K562 (cell line): ENCODE measurements around the gene NRXN3. TPM values are rescaled to one million over a fixed set of nuclear protein-coding genes. Genes with fewer than 3 reads are reported as not detected.

Source experiments
- ATAC-seq: fragments of 200-7000 bp; cut with Tn5 transposase; 3 replicates; pipeline ENCODE4 v1.9.1; 2020; ENCODE audit warnings: moderate library complexity
- BruUV-seq: library from RNA; stranded (reverse); fragments of 400-500 nt; replicated peaks from 2 replicates; lab custom pipeline; 2021; lab: Mats Ljungman, UMichigan
- CTCF ChIA-PET: fragments of 300-600 bp; formaldehyde crosslinking; extraction: SDS; loops from one replicate; lab custom pipeline; 2021; ENCODE audit warnings: low intra/inter-chr PET ratio; lab: Yijun Ruan, JAX
- POLR2A ChIA-PET: fragments of 300-600, 350-650 bp; sonication (Branson Sonifier 250); formaldehyde crosslinking; extraction: SDS; loops from one replicate; lab custom pipeline; 2021; ENCODE audit warnings: antibody characterized with exemption, inconsistent platforms; lab: Yijun Ruan, JAX
- DNase-seq, 4 experiments: peaks; one replicate each; pipeline versions ENCODE4 v3.0.0 to v3.0.0-alpha.2; 2011 to 2018; ENCODE audit warnings: low spot score in 3 of 4, mixed read lengths in 3 of 4; ENCODE audit errors: extremely low read depth in 1 of 4
- FAIRE-seq: peaks from 2 replicates; lab custom pipeline; 2011; peaks lifted over from hg19 to GRCh38; lab: Jason Lieb, UNC
- H2AFZ ChIP-seq: 2 replicates; pipeline ENCODE4 v1.6.0; 2011; ENCODE audit warnings: low read depth, low read length, control low read depth, inconsistent platforms
- H3K27ac ChIP-seq: fragments of 200-600 bp; 3 replicates; pipeline ENCODE4 v1.8.0; 2011; ENCODE audit warnings: low read depth, mild to moderate bottlenecking, control low read depth, inconsistent platforms, low read length, moderate library complexity, mixed read lengths; ENCODE audit errors: extremely low read depth
- H3K27me3 ChIP-seq, 2 experiments: fragments of 300-600 bp in 1 of 2; 2 replicates in 1 of 2; 3 replicates in 1 of 2; pipeline versions ENCODE4 v1.6.0 to v1.8.0; 2011; ENCODE audit warnings: inconsistent platforms in 2 of 2, low read length in 2 of 2, mild to moderate bottlenecking in 1 of 2, mixed read lengths in 1 of 2, moderate library complexity in 1 of 2; ENCODE audit not compliant: control insufficient read depth in 2 of 2, insufficient read depth in 2 of 2
- H3K36me3 ChIP-seq: fragments of 300-600 bp; 3 replicates; pipeline ENCODE4 v1.8.0; 2011; ENCODE audit warnings: mild to moderate bottlenecking, low read length, inconsistent platforms; ENCODE audit not compliant: control insufficient read depth, insufficient read depth
- H3K4me1 ChIP-seq, 2 experiments: fragments of 200-600 bp in 1 of 2; replicated peaks in 1 of 2; 2 replicates in 1 of 2; 3 replicates in 1 of 2; pipeline versions ENCODE4 v1.5.1 to v1.8.0; 2011; ENCODE audit warnings: inconsistent platforms in 2 of 2, low read length in 2 of 2, mild to moderate bottlenecking in 1 of 2, mixed read lengths in 1 of 2, moderate library complexity in 1 of 2; ENCODE audit not compliant: control insufficient read depth in 2 of 2, insufficient read depth in 2 of 2
- H3K4me2 ChIP-seq: 2 replicates; pipeline ENCODE4 v1.6.1; 2011; ENCODE audit warnings: low read length, control low read depth, inconsistent platforms, mixed read lengths; ENCODE audit not compliant: insufficient read depth
- H3K4me3 ChIP-seq: fragments of 200-600 bp; sonication (generic), shearing (Covaris generic); 2 replicates; pipeline ENCODE4 v1.5.1; 2016; ENCODE audit warnings: control low read depth, inconsistent platforms
- H3K79me2 ChIP-seq: fragments of 200-600 bp; 3 replicates; pipeline ENCODE4 v1.8.0; 2011; ENCODE audit warnings: low read length, inconsistent platforms; ENCODE audit not compliant: control insufficient read depth, insufficient read depth
- H3K9ac ChIP-seq, 2 experiments: 2 replicates each; pipeline versions ENCODE4 v1.6.0 to v1.6.1; 2011; ENCODE audit warnings: low read depth in 2 of 2, low read length in 2 of 2, control low read depth in 1 of 2, inconsistent platforms in 1 of 2, mild to moderate bottlenecking in 1 of 2, mixed read lengths in 1 of 2; ENCODE audit not compliant: insufficient read depth in 1 of 2
- H3K9me1 ChIP-seq: one replicate; pipeline ENCODE4 v1.6.0; 2011; ENCODE audit warnings: inconsistent platforms, mild to moderate bottlenecking, low read length, moderate library complexity; ENCODE audit not compliant: control insufficient read depth, insufficient read depth
- H3K9me3 ChIP-seq: replicated peaks from 2 replicates; pipeline ENCODE4 v1.5.1; 2011; ENCODE audit warnings: low read depth, low read length, inconsistent platforms; ENCODE audit not compliant: control insufficient read depth, insufficient read depth
- H4K20me1 ChIP-seq: replicated peaks from 2 replicates; pipeline ENCODE4 v1.6.1; 2011; ENCODE audit warnings: low read length, inconsistent platforms, mixed read lengths; ENCODE audit not compliant: control insufficient read depth, insufficient read depth
- HNRNPLL ChIP-seq: fragments of 200-400 bp; formaldehyde crosslinking; IDR thresholded peaks from 2 replicates; pipeline ENCODE4 v1.6.1; 2017; ENCODE audit warnings: low read length, low read depth, mild to moderate bottlenecking; ENCODE audit not compliant: poor library complexity, severe bottlenecking
- KHSRP ChIP-seq: fragments of 450-650 bp; IDR thresholded peaks from 2 replicates; pipeline ENCODE4 v1.6.1; 2017
- RAD51 ChIP-seq: fragments of 450-650 bp; IDR thresholded peaks from 2 replicates; pipeline ENCODE4 v1.7.1; 2016; ENCODE audit warnings: low read depth, mild to moderate bottlenecking, borderline replicate concordance
- SRF ChIP-seq, 2 experiments: fragments of 250-450, 450-650 bp in 1 of 2; sonication (Bioruptor Pico) in 1 of 2; sonication (generic) in 1 of 2; formaldehyde crosslinking; IDR thresholded peaks; 2 replicates each; pipeline versions ENCODE4 v1.5.0 to v1.5.1; 2020 to 2022; ENCODE audit warnings: mild to moderate bottlenecking in 1 of 2, missing genetic modification reagents in 1 of 2
- STAG1 ChIP-seq: sonication (generic); formaldehyde crosslinking; IDR thresholded peaks from 2 replicates; pipeline ENCODE4 v1.5.0; 2020; ENCODE audit warnings: missing genetic modification reagents, borderline replicate concordance
- THRAP3 ChIP-seq: fragments of 450-650 bp; IDR thresholded peaks from 2 replicates; pipeline ENCODE4 v1.6.1; 2016; ENCODE audit warnings: mild to moderate bottlenecking, inconsistent platforms, borderline replicate concordance
- WGBS: fragments of 100-300 bp; shearing (Covaris generic); methylation state at CpG from one replicate; pipeline ENCODE4 v1.1.6; 2016; ENCODE audit warnings: low coverage, mixed read lengths; ENCODE audit not compliant: insufficient coverage; ENCODE audit errors: missing lambda C conversion rate; 5-methylcytosine and 5-hydroxymethylcytosine counted together
- in situ Hi-C: fragments of 300-500 bp; cut with MboI; formaldehyde crosslinking; loops from 4 replicates; pipeline ENCODE4 v1.15.0; 2018; ENCODE audit warnings: inconsistent platforms, mixed read lengths
- intact Hi-C: fragments of 100-400 bp; cut with micrococcal nuclease; formaldehyde crosslinking; loops from 2 replicates; pipeline ENCODE4 v1.14.2; 2022
- polyA plus RNA-seq, 8 experiments: library from polyadenylated mRNA; depleted of rRNA in 4 of 8; stranded (reverse) in 5 of 8; unstranded in 3 of 8; fragments of >200 nt; fragmentation: Nextera tagmentation in 2 of 8; fragmentation: Illumina TruSeq in 1 of 8; extraction: Ambion mirVana in 2 of 8; extraction: Trizol in 1 of 8; gene quantifications; 2 replicates each; pipeline versions ENCODE4 v1.2.1 to v1.2.3, GENCODE V29; 2011 to 2014; ENCODE audit warnings: inconsistent platforms in 1 of 8, missing spikeins in 1 of 8
- total RNA-seq, 7 experiments: library from RNA; depleted of rRNA in 6 of 7; stranded (reverse); fragments of >200 nt in 6 of 7; fragmentation: Illumina TruSeq in 2 of 7; extraction: Trizol in 2 of 7; gene quantifications; 2 replicates each; pipeline versions ENCODE4 v1.2.1 to v1.2.3, GENCODE V29; 2011 to 2021; ENCODE audit warnings: low replicate concordance in 1 of 7
- TF ChIP-seq, protein P1 (sequence below): fragments of 450-650 bp; IDR thresholded peaks from 2 replicates; pipeline ENCODE4 v1.6.1; 2016; ENCODE audit warnings: low read depth, mild to moderate bottlenecking, moderate library complexity
- TF ChIP-seq, protein P2 (sequence below): fragments of 200-600 bp; sonication (generic); IDR thresholded peaks from one replicate; pipeline ENCODE4 v1.6.1; 2012; ENCODE audit warnings: mild to moderate bottlenecking, low read depth, low read length, inconsistent platforms
- TF ChIP-seq, protein P3 (sequence below): fragments of 250-450 bp; sonication (Bioruptor Pico); IDR thresholded peaks from 2 replicates; pipeline ENCODE4 v1.8.0; 2022; ENCODE audit warnings: moderate library complexity, mild to moderate bottlenecking, inconsistent platforms

NRXN3 gene
- total and polyA plus RNA-seq, 9 of the 15 experiments (the other 6 are each of a cell fraction or from before 2014, with no cell fraction given): 0.09 TPM; not detected in 8

DNA sequence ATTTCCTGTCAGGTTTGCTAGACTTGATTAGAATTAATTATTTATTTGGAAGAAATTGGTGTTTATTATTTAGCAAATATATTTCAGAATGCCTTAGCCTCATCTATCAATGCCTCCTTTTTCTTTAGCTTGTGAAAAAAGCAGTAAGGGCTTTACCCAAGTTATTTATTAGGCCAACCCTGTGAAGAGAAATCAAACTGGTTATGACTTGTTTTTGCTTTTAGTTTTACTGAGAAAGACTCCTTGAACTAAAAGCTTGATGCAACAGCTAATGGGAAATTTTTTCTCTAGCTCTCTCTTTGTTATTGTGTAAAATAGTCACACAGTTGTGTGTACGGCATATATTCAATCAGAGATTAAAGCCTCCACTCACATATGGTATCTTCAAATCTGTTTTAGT, 1734.3 kb downstream of the NRXN3 start:
- Histone ChIP-seq H3K36me3 (no peaks in the 10 kb centered on the region), H3K9me1 (no peaks in the 10 kb centered on the region), H2AFZ (no peak overlapping the region), H3K4me2 (no peak overlapping the region), H3K27ac (no peak overlapping the region), H3K27me3 (no peaks in the 10 kb centered on the region), H3K79me2 (no peaks in the 10 kb centered on the region), H3K9ac (no peak overlapping the region), H3K9me3 (no peaks in the 10 kb centered on the region), H3K4me3 (no peak overlapping the region), H4K20me1 (no peaks in the 10 kb centered on the region), H3K4me1 (no peaks in the 10 kb centered on the region)
- ATAC-seq: no peak
- in situ Hi-C loops (no loop called here), intact Hi-C loops (no loop called here)
- POLR2A ChIA-PET: no interaction called here
- WGBS: 0% methylated on average over 1 of the region's 1 CpG
- BruUV-seq: no TSS peak
- no peak for DNase-seq
- TF ChIP-seq STAG1 (CRISPR knock-in tag) (no peak), KHSRP (no peak), RAD51 (no peak), SRF (CRISPR knock-in tag; IDR thresholded peaks at IDR 0.05) (no peak), HNRNPLL (no peak), THRAP3 (no peak)
- TF ChIP-seq, protein P1, sequence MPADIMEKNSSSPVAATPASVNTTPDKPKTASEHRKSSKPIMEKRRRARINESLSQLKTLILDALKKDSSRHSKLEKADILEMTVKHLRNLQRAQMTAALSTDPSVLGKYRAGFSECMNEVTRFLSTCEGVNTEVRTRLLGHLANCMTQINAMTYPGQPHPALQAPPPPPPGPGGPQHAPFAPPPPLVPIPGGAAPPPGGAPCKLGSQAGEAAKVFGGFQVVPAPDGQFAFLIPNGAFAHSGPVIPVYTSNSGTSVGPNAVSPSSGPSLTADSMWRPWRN: no peak
- TF ChIP-seq, protein P2, sequence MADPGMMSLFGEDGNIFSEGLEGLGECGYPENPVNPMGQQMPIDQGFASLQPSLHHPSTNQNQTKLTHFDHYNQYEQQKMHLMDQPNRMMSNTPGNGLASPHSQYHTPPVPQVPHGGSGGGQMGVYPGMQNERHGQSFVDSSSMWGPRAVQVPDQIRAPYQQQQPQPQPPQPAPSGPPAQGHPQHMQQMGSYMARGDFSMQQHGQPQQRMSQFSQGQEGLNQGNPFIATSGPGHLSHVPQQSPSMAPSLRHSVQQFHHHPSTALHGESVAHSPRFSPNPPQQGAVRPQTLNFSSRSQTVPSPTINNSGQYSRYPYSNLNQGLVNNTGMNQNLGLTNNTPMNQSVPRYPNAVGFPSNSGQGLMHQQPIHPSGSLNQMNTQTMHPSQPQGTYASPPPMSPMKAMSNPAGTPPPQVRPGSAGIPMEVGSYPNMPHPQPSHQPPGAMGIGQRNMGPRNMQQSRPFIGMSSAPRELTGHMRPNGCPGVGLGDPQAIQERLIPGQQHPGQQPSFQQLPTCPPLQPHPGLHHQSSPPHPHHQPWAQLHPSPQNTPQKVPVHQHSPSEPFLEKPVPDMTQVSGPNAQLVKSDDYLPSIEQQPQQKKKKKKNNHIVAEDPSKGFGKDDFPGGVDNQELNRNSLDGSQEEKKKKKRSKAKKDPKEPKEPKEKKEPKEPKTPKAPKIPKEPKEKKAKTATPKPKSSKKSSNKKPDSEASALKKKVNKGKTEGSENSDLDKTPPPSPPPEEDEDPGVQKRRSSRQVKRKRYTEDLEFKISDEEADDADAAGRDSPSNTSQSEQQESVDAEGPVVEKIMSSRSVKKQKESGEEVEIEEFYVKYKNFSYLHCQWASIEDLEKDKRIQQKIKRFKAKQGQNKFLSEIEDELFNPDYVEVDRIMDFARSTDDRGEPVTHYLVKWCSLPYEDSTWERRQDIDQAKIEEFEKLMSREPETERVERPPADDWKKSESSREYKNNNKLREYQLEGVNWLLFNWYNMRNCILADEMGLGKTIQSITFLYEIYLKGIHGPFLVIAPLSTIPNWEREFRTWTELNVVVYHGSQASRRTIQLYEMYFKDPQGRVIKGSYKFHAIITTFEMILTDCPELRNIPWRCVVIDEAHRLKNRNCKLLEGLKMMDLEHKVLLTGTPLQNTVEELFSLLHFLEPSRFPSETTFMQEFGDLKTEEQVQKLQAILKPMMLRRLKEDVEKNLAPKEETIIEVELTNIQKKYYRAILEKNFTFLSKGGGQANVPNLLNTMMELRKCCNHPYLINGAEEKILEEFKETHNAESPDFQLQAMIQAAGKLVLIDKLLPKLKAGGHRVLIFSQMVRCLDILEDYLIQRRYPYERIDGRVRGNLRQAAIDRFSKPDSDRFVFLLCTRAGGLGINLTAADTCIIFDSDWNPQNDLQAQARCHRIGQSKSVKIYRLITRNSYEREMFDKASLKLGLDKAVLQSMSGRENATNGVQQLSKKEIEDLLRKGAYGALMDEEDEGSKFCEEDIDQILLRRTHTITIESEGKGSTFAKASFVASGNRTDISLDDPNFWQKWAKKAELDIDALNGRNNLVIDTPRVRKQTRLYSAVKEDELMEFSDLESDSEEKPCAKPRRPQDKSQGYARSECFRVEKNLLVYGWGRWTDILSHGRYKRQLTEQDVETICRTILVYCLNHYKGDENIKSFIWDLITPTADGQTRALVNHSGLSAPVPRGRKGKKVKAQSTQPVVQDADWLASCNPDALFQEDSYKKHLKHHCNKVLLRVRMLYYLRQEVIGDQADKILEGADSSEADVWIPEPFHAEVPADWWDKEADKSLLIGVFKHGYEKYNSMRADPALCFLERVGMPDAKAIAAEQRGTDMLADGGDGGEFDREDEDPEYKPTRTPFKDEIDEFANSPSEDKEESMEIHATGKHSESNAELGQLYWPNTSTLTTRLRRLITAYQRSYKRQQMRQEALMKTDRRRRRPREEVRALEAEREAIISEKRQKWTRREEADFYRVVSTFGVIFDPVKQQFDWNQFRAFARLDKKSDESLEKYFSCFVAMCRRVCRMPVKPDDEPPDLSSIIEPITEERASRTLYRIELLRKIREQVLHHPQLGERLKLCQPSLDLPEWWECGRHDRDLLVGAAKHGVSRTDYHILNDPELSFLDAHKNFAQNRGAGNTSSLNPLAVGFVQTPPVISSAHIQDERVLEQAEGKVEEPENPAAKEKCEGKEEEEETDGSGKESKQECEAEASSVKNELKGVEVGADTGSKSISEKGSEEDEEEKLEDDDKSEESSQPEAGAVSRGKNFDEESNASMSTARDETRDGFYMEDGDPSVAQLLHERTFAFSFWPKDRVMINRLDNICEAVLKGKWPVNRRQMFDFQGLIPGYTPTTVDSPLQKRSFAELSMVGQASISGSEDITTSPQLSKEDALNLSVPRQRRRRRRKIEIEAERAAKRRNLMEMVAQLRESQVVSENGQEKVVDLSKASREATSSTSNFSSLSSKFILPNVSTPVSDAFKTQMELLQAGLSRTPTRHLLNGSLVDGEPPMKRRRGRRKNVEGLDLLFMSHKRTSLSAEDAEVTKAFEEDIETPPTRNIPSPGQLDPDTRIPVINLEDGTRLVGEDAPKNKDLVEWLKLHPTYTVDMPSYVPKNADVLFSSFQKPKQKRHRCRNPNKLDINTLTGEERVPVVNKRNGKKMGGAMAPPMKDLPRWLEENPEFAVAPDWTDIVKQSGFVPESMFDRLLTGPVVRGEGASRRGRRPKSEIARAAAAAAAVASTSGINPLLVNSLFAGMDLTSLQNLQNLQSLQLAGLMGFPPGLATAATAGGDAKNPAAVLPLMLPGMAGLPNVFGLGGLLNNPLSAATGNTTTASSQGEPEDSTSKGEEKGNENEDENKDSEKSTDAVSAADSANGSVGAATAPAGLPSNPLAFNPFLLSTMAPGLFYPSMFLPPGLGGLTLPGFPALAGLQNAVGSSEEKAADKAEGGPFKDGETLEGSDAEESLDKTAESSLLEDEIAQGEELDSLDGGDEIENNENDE: no peak
- TF ChIP-seq, protein P3, sequence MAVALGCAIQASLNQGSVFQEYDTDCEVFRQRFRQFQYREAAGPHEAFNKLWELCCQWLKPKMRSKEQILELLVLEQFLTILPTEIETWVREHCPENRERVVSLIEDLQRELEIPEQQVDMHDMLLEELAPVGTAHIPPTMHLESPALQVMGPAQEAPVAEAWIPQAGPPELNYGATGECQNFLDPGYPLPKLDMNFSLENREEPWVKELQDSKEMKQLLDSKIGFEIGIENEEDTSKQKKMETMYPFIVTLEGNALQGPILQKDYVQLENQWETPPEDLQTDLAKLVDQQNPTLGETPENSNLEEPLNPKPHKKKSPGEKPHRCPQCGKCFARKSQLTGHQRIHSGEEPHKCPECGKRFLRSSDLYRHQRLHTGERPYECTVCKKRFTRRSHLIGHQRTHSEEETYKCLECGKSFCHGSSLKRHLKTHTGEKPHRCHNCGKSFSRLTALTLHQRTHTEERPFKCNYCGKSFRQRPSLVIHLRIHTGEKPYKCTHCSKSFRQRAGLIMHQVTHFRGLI (CRISPR knock-in tag): no peak
- CTCF ChIA-PET: no interaction called here
- FAIRE-seq: no peak
